PC-3 (cell line): ENCODE results near the gene C11orf21. TPM values are rescaled to one million over a fixed set of nuclear protein-coding genes. Genes with fewer than 3 reads are reported as not detected.

Experiments
- ATAC-seq: fragments of 200-7000 bp; cut with Tn5 transposase; 2 replicates; pipeline ENCODE4 v1.9.1; 2020; ENCODE audit warnings: mild to moderate bottlenecking, moderate library complexity
- Bru-seq: library from RNA; stranded (reverse); fragments of 400-500 nt; gene quantifications from one replicate; lab custom pipeline; 2021; lab: Mats Ljungman, UMichigan
- BruChase-seq, 2 experiments: library from RNA; stranded (reverse); fragments of 400-500 nt; gene quantifications; one replicate each; lab custom pipeline; 2021; lab: Mats Ljungman, UMichigan
- BruUV-seq: library from RNA; stranded (reverse); fragments of 400-500 nt; replicated peaks from 2 replicates; lab custom pipeline; 2021; lab: Mats Ljungman, UMichigan
- CTCF ChIA-PET: fragments of 300-600 bp; sonication (Branson Sonifier 250); formaldehyde crosslinking; loops from one replicate; lab custom pipeline; 2022; ENCODE audit warnings: antibody characterized with exemption; lab: Charles Lee
- POLR2A ChIA-PET: fragments of 300-600 bp; sonication (Branson Sonifier 250); formaldehyde crosslinking; loops from one replicate; lab custom pipeline; 2022; ENCODE audit warnings: antibody characterized with exemption; ENCODE audit not compliant: unreplicated experiment; lab: Charles Lee
- DNase-seq: peaks from one replicate; pipeline ENCODE4 v3.0.0-alpha.2; 2015
- H2AFZ ChIP-seq: fragments of 300-600 bp; sonication (generic); 2 replicates; pipeline ENCODE4 v1.6.0; 2016; ENCODE audit warnings: antibody characterized with exemption, low read length
- H3F3A ChIP-seq: fragments of 300-600 bp; sonication (generic); one replicate; pipeline ENCODE4 v1.6.0; 2017; ENCODE audit warnings: antibody characterized with exemption, low read length, control low read depth, mild to moderate bottlenecking; ENCODE audit not compliant: unreplicated experiment
- H3K27ac ChIP-seq: fragments of 300-600 bp; sonication (generic); 2 replicates; pipeline ENCODE4 v1.5.1; 2016; ENCODE audit warnings: mild to moderate bottlenecking, low read length
- H3K27me3 ChIP-seq: fragments of 300-600 bp; sonication (generic); 2 replicates; pipeline ENCODE4 v1.6.1; 2016; ENCODE audit warnings: low read length, mixed read lengths
- H3K36me3 ChIP-seq: fragments of 300-600 bp; sonication (generic); 2 replicates; pipeline ENCODE4 v1.6.1; 2016; ENCODE audit warnings: low read depth, mixed run types, low read length, mixed read lengths
- H3K4me1 ChIP-seq: fragments of 300-600 bp; sonication (generic); 2 replicates; pipeline ENCODE4 v1.5.1; 2016; ENCODE audit warnings: low read length; ENCODE audit not compliant: insufficient read depth
- H3K4me2 ChIP-seq: fragments of 300-600 bp; sonication (generic); 2 replicates; pipeline ENCODE4 v1.6.0; 2016; ENCODE audit warnings: low read length
- H3K4me3 ChIP-seq: fragments of 300-600 bp; sonication (generic); 2 replicates; pipeline ENCODE4 v1.5.1; 2016; ENCODE audit warnings: mild to moderate bottlenecking, low read length, mixed read lengths
- H3K79me2 ChIP-seq: fragments of 300-600 bp; sonication (generic); 2 replicates; pipeline ENCODE4 v1.6.1; 2017; ENCODE audit warnings: low read length, mixed read lengths
- H3K9ac ChIP-seq: fragments of 300-600 bp; sonication (generic); 2 replicates; pipeline ENCODE4 v1.6.0; 2016; ENCODE audit warnings: mild to moderate bottlenecking, low read length
- H3K9me2 ChIP-seq: fragments of 300-600 bp; sonication (generic); replicated peaks from 2 replicates; pipeline ENCODE4 v1.6.1; 2016; ENCODE audit warnings: mixed run types, low read length, mixed read lengths
- H3K9me3 ChIP-seq: fragments of 300-600 bp; sonication (generic); 2 replicates; pipeline ENCODE4 v1.6.1; 2016; ENCODE audit warnings: low read length, mixed read lengths
- H4K20me1 ChIP-seq: fragments of 300-600 bp; sonication (generic); 2 replicates; pipeline ENCODE4 v1.6.1; 2016; ENCODE audit warnings: low read length, mixed read lengths
- EZH2 ChIP-seq: fragments of 300-600 bp; sonication (generic); IDR thresholded peaks from one replicate; pipeline ENCODE4 v1.6.1; 2017; ENCODE audit warnings: antibody characterized with exemption, mild to moderate bottlenecking, low read length; ENCODE audit not compliant: unreplicated experiment
- EZH2phosphoT487 ChIP-seq: fragments of 300-600 bp; sonication (generic); IDR thresholded peaks from 2 replicates; pipeline ENCODE4 v1.6.1; 2018; ENCODE audit warnings: mild to moderate bottlenecking, antibody characterized with exemption, low read length, borderline replicate concordance
- intact Hi-C: fragments of 100-400 bp; cut with micrococcal nuclease; formaldehyde crosslinking; loops from 2 replicates; pipeline ENCODE4 v1.9.0; 2023
- long read RNA-seq: library from polyadenylated mRNA; unstranded; transcript quantifications from one replicate; pipeline ENCODE4 v2.0.0, GENCODE V29; 2021; ENCODE audit not compliant: unreplicated experiment
- total RNA-seq: library from RNA; depleted of rRNA; stranded (reverse); fragments of >200 nt; gene quantifications from 2 replicates; pipeline ENCODE4 v1.2.3, GENCODE V29; 2014; rRNA removed
- TF ChIP-seq, protein P1 (sequence below): fragments of 300-600 bp; sonication (generic); conservative IDR thresholded peaks from 2 replicates; pipeline ENCODE4 v1.5.1; 2017; ENCODE audit warnings: antibody characterized with exemption, low read depth, mild to moderate bottlenecking, low read length

C11orf21 gene
- total RNA-seq (not detected in 2 replicates), Bru-seq, nascent RNA (not detected), BruChase-seq, experiment 1, labeled RNA remaining after a 6-hour chase (not detected), BruChase-seq, experiment 2, labeled RNA remaining after a 2-hour chase (percentile 13 among the genes with signal in this experiment)
- long read RNA-seq: 0 reads

DNA sequence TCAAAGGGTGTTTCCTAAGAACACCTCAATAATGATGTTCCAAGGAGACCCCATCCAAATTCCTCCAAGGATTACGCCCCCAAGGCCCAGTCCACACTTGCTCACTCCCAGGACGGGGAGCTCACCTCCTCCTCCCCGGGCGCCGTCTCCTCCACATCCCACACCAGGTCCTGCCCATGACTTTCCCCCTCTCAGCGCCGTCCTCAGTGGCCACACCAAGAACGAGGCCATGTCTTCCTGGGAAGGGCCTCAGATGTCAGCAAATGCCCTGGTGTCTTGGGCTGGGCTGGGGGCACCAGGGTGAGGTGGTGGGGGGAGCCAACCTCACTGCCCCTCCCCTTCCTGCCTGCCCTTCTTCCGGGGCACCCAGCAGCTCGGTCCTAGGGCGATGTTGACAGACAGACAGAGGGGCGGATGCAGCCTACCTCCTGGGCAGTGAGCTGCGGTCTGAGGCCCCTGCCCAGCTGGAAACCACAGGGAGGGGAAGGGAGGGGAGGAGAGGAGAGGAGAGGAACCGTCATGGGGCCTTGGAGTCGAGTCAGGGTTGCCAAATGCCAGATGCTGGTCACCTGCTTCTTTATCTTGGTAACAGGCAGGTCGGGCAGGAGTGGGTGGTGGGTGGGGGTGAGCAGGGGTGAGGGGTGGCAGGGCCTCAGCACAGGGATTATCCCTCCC lies at the start of gene C11orf21, which contains the start of gene TSPAN32:
TSS of gene C11orf21 (minus strand) at position 288 of the 675 bp plus-strand sequence. CDS start at position 178, 110 bp downstream.
TSS of gene TSPAN32 (plus strand) at position 383 of the 675 bp plus-strand sequence. CDS start at position 520, 137 bp downstream.
- Histone ChIP-seq H3K4me2 (no peak within 1 kb of the TSS), H3K4me1 (no peaks in the 10 kb centered on the region), H2AFZ (no peak within 1 kb of the TSS), H3K36me3 (no peaks in the 10 kb centered on the region), H3K9me2 (no peaks in the 10 kb centered on the region), H3F3A (no peaks in the 10 kb centered on the region), H3K79me2 (no peaks in the 10 kb centered on the region), H3K27me3 (no peaks in the 10 kb centered on the region), H3K27ac (no peak within 1 kb of the TSS), H3K4me3 (no peak within 1 kb of the TSS), H3K9me3 (no peaks in the 10 kb centered on the region), H4K20me1 (no peaks in the 10 kb centered on the region), H3K9ac (no peak within 1 kb of the TSS)
- no TSS peak for BruUV-seq
- no peak for TF ChIP-seq EZH2
- TF ChIP-seq, protein P1, sequence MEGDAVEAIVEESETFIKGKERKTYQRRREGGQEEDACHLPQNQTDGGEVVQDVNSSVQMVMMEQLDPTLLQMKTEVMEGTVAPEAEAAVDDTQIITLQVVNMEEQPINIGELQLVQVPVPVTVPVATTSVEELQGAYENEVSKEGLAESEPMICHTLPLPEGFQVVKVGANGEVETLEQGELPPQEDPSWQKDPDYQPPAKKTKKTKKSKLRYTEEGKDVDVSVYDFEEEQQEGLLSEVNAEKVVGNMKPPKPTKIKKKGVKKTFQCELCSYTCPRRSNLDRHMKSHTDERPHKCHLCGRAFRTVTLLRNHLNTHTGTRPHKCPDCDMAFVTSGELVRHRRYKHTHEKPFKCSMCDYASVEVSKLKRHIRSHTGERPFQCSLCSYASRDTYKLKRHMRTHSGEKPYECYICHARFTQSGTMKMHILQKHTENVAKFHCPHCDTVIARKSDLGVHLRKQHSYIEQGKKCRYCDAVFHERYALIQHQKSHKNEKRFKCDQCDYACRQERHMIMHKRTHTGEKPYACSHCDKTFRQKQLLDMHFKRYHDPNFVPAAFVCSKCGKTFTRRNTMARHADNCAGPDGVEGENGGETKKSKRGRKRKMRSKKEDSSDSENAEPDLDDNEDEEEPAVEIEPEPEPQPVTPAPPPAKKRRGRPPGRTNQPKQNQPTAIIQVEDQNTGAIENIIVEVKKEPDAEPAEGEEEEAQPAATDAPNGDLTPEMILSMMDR: no peak
- no peak for TF ChIP-seq EZH2phosphoT487
- POLR2A ChIA-PET: interaction anchor here (0.6 kb wide), 1 partner anchor 76 kb away, joined by 3 read pairs; no protein-coding TSS in a partner anchor
- DNase-seq (peak; percentile 9), ATAC-seq (no peak)
- CTCF ChIA-PET: interaction anchor here (0.6 kb wide), 1 partner anchor 76 kb away, joined by 9 read pairs; no protein-coding TSS in a partner anchor
- intact Hi-C loops: no loop called here

DNA sequence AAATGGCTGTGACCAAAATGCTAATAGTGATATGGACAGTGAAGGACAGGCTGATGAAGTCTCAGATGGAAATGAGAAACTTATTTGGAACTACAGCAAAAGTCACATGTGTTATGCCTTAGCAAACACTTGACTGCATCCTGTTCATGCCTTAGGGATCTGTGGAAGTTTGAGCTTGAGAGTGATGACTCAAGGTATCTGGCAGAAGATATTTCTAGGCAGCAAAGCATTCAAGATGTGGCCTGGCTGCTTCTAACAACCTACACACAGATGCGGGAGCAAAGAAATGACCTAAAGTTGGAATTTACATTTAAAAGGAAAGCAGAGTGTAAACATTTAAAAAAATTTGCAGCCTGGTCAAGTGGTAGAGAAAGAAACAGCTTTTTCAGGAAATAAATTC lies 47.3 kb upstream of the C11orf21 start:
- Histone ChIP-seq H3K4me3 (no peak overlapping the region), H4K20me1 (no peaks in the 10 kb centered on the region), H3K79me2 (no peaks in the 10 kb centered on the region), H3K27ac (no peak overlapping the region), H3K9me3 (no peaks in the 10 kb centered on the region), H2AFZ (no peak overlapping the region), H3K9me2 (no peaks in the 10 kb centered on the region), H3F3A (no peaks in the 10 kb centered on the region), H3K27me3 (no peaks in the 10 kb centered on the region), H3K4me2 (no peak overlapping the region), H3K4me1 (no peaks in the 10 kb centered on the region), H3K9ac (no peak overlapping the region), H3K36me3 (no peaks in the 10 kb centered on the region)
- DNase-seq (peak; percentile 7), ATAC-seq (no peak)
- ChIA-PET POLR2A (no interaction called here), CTCF (no interaction called here)
- BruUV-seq: no TSS peak
- TF ChIP-seq EZH2: no peak
- TF ChIP-seq, protein P1: no peak
- TF ChIP-seq EZH2phosphoT487: no peak
- intact Hi-C loops: no loop called here
